Eye (tissue), 1 donor: Measurements from ENCODE around the gene ZNF556.

Experiments used
- DNase-seq: peaks from one replicate; pipeline ENCODE4 v3.0.0-alpha.2; 2015

ZNF556 gene

DNA sequence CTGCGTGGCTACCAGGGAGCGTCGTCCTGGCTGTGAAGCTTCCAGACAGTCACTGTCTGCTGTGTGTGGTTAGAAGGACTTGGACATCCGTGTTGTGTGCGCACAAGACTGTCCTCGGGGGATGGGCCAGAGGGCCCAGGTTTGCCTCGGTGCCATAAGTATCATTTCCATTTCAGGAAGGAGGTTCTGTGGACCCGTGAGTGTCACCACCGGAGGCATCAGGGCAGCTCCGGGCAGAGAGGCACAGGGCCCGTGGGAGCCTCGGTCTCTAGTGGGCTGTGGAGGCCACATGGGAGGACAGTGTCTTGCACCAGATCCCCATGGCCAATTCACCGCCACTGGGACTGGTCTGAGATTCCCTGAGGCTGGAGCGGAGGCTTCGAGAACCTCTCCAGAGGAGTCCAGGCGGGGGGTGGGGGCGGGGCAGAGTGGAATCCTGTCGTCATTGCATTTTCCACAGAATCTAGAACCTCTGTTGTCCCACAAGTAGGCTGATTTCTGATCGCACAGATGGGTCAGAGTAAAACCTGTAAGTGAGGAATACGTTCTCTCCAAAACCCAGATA lies 39.6 kb downstream of the ZNF556 start:
- DNase-seq = no peak

DNA sequence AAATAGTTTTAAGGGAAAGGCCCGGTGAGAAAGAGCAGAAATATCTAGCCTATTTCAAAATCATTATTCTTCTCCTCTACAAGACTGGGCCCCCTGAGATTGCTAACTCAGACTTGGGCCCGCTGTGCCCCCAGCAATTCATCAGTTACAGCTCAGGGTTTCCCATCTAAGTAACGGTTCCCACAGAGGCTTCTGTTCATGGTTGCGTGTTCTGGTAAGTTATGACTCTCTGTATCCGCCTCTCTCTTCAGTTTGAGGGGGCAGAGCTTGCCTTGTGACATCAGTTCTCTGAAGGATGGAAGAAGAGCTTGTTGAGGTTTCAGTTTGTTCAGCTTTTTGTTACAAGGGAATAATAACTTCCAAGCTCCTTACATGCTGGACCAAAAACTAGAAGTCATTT lies 45.2 kb downstream of the ZNF556 start:
- no peak for DNase-seq

DNA sequence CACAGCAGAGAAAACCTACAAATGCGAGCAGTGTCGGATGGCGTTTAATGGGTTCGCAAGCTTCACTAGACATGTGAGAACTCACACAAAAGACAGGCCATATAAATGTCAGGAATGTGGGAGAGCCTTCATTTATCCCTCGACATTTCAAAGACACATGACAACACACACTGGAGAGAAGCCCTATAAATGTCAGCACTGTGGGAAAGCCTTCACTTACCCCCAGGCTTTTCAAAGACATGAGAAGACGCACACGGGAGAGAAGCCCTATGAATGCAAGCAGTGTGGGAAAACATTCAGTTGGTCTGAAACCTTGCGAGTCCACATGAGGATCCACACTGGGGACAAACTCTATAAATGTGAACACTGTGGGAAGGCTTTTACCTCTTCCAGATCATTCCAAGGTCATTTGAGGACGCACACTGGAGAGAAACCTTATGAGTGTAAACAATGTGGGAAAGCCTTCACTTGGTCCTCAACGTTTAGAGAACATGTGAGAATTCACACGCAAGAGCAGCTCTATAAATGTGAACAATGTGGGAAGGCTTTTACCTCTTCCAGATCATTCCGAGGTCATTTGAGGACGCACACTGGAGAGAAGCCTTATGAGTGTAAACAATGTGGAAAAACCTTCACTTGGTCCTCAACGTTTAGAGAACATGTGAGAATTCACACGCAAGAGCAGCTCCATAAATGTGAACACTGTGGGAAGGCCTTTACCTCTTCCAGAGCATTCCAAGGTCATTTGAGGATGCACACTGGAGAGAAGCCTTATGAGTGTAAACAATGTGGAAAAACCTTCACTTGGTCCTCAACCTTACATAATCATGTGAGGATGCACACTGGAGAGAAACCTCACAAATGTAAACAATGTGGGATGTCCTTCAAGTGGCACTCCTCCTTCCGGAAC lies 50.4 kb downstream of the ZNF556 start:
- DNase-seq = no peak

DNA sequence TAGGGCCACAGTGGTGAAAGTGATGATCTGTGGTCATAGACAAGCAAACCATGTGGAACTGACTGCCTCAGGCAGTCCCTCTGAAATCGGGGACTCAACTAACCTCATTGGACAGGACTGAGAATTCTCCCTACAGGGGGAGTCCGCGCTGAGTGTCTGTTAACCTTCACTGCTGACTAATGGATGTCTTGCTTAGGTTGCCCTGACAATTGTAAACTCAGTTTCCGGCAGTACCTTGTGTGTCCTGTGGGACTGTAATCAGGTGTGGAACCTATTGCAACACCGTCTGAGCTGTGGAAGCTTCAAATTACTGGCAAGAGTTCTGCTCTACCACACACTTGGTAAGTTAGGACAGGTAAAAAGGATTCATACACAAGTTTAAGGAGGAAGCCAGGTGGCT lies 55.9 kb downstream of the ZNF556 start:
- peak; percentile 10 for DNase-seq

DNA sequence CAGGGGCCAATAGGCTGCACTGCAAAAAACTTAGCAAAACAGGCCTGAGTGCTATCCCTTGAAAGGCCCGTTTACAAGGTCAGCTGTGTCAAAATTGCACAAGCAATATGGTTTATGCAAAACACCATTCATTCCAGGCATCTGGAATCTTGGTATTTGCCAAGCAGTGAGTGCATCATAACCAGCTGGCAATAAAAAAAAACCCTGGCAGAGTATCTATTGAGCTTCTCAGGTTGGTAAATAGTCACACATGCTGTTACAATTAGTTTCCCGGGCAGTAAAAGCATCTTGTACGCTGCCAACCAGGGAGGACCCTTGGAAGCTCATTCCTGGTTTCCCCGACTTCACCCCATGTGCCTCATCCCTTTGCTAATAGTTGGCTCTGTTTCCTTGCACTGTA lies 56.4 kb downstream of the ZNF556 start:
- peak; percentile 24 for DNase-seq

DNA sequence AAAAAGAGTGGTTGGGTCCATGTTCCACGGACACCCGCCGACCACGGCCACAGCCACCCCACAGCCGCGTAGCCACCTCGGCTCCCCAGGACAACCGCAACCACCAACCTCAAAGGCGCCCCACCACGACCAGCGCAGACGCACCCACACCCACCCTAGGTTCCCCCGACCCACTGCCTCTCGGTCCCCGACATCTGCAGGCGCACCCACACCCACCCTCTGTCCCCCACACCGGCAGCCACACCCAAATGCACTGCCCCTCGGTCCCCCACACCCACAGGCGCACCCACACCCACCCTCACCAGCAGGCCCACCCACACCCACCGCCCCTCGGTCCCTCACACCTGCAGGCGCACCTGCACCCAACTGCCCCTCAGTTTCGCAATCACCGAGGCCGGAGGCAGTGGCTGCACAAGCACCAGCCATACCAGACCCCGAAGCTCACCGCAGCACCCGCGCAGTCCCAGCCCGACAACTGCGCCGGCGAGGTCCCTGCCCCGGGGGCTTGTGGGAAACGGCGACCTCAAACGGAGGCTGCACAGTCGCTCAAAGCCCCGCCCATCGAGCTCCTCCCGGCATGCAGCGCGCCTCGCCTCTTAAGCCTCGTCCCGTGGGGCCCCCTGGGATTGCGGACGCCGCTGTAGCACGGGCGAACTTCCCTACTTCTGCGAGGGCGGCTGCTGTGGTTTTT lies 59.4 kb downstream of the ZNF556 start:
- no peak for DNase-seq

DNA sequence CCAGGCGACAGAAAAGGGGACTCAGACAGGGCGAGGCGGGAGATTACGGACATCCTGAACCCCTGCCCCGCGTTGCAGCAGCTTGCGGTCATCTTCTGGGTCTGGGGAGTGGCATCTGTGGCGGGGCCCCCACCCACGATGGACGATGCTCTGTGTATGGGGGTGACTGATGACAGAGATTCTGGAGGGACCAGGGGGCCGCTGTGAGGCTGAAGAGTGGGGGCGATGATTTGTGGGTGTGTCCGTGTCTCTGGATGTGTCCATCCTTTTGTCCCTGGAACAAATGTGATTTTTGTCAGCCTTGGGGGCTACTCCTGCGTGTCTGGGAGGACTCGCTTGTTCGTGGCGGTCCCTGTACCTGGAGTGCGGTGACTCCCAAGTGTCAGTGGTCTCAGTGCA lies 59.9 kb downstream of the ZNF556 start:
- DNase-seq = no peak
